PC-9 (cell line): ENCODE data around the gene SNX13.

Experiments used
- EZH2 ChIP-seq: fragments of 200-600 bp; sonication (generic); IDR thresholded peaks from 2 replicates; pipeline ENCODE4 v1.8.0; 2017; ENCODE audit warnings: antibody characterized with exemption, low read depth
- TF ChIP-seq, protein P1 (sequence below): fragments of 200-600 bp; sonication (generic); conservative IDR thresholded peaks from 2 replicates; pipeline ENCODE4 v1.6.1; 2017; ENCODE audit warnings: mixed run types, antibody characterized with exemption, mild to moderate bottlenecking, moderate library complexity

DNA sequence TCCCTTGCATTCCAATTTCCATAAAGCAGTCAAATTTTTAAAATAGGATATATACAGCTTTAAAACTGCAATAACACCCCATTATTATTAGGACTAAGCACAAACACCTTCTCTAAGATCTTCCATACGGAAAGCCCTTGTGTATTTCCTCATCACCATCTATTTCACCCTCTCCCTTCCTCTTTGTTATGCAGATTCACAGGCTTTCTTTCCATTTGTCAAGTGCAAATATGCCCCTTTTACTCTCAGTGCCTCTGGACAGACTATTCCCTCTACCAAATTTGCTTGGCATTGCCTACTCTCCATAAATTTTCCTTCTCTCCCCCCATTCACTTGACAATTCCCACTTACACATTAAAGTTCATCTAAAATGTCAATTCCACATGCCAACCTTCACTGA lies 61.7 kb downstream of the SNX13 start:
- TF ChIP-seq, protein P1, sequence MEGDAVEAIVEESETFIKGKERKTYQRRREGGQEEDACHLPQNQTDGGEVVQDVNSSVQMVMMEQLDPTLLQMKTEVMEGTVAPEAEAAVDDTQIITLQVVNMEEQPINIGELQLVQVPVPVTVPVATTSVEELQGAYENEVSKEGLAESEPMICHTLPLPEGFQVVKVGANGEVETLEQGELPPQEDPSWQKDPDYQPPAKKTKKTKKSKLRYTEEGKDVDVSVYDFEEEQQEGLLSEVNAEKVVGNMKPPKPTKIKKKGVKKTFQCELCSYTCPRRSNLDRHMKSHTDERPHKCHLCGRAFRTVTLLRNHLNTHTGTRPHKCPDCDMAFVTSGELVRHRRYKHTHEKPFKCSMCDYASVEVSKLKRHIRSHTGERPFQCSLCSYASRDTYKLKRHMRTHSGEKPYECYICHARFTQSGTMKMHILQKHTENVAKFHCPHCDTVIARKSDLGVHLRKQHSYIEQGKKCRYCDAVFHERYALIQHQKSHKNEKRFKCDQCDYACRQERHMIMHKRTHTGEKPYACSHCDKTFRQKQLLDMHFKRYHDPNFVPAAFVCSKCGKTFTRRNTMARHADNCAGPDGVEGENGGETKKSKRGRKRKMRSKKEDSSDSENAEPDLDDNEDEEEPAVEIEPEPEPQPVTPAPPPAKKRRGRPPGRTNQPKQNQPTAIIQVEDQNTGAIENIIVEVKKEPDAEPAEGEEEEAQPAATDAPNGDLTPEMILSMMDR, result no peak
- TF ChIP-seq EZH2, result no peak
